ENCODE results near the gene TMEM61. TPM values are rescaled to one million over a fixed set of nuclear protein-coding genes. Genes with fewer than 3 reads are reported as not detected.
A peak's percentile ranks its signal among the peaks of the same experiment; 100 is the strongest.

Gene TMEM61
- total and polyA plus RNA-seq, 2 of the 8 experiments (the other 6 are each of a cell fraction or from before 2014, with no cell fraction given), result 0.54 to 1.4 TPM

DNA sequence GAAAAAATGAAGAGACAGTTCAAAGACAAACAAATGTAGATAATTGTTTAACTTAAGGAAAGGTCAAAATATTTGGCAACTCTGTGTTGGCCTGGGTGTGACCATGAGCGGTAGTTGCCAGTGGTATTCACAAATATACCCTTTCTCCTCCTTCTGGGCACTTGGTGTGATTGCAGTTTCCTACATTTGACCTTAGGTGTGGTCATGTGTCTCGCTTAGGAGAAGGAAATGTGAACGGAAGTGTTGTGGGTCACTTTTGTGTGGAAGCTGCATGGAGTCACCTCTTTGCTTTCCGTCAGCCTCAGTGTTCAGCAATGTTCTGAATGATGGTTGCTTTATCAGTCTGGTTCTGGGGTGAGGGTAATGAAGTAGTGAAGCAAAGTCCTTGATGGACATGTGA, 55.5 kb downstream of the TMEM61 start:
- H2AFZ ChIP-seq (ENCODE audit: low read length), result no peak overlapping the region
- WGBS, 2 experiments (ENCODE audit: extremely low coverage in 1 of 2, insufficient coverage in 1 of 2, insufficient read length in 1 of 2, insufficient replicate concordance in 2 of 2, low coverage in 1 of 2, low lambda C conversion rate in 2 of 2, missing lambda C conversion rate in 1 of 2), result 90% methylated on average over 4 of the region's 4 CpGs; no CpG with 5 or more reads in 1 of the 2 experiments
- FAIRE-seq (no peak), DNase-seq (ENCODE audit: low read depth in 1 of 2, low spot score in 2 of 2) (no peak)
- POLR2A ChIA-PET (ENCODE audit: partially characterized antibody), result no interaction called here
- H3K18ac ChIP-seq (ENCODE audit: extremely low read depth, low read length), result no peak overlapping the region
- no peak overlapping the region for H2BK15ac ChIP-seq (ENCODE audit: low read length)
- CTCF ChIA-PET (ENCODE audit: partially characterized antibody), result interaction anchor here (0.6 to 4.9 kb wide), 9 partner anchors 14 to 214 kb away, joined by 3 to 50 read pairs (median 4); no protein-coding TSS in a partner anchor
- no peak overlapping the region for H4K91ac ChIP-seq (replicated peaks; ENCODE audit: insufficient read length, low read length)
- H3K4me3 ChIP-seq (ENCODE audit: extremely low read depth in 1 of 4, insufficient read depth in 2 of 4, low read depth in 3 of 4, low read length in 4 of 4), result no peak overlapping the region
- H3K79me1 ChIP-seq (ENCODE audit: low read depth, low read length), result no peaks in the 10 kb centered on the region
- H3K27me3 ChIP-seq (replicated peaks in 1 of 4; ENCODE audit: control insufficient read depth in 3 of 4, extremely low read depth in 1 of 4, insufficient read depth in 3 of 4, low read length in 3 of 4), result peaks cover 9 to 34% (median 33%) of the 10 kb centered on the region in 4 experiments
- H3K9me3 ChIP-seq (ENCODE audit: insufficient read depth in 2 of 2, low read depth in 1 of 2, low read length in 1 of 2), result no peaks in the 10 kb centered on the region
- no peak overlapping the region for H2AK5ac ChIP-seq (ENCODE audit: low read depth, low read length)
- no peak overlapping the region for H3K23ac ChIP-seq (ENCODE audit: insufficient read length)
- no peak overlapping the region for H2BK12ac ChIP-seq (ENCODE audit: low read depth, low read length)
- no peak overlapping the region for H3K56ac ChIP-seq (replicated peaks; ENCODE audit: insufficient read length, low read depth, low read length)
- peaks cover 13% of the 10 kb centered on the region; the same call in 1 of the 2 replicates for H3K23me2 ChIP-seq (ENCODE audit: low read depth, low read length)
- H3K4ac ChIP-seq (replicated peaks; ENCODE audit: insufficient read length, low read depth, low read length), result no peak overlapping the region
- no peak overlapping the region for H2BK120ac ChIP-seq (replicated peaks; ENCODE audit: low read depth, low read length)
- H2BK20ac ChIP-seq (ENCODE audit: low read length), result no peak overlapping the region
- H4K20me1 ChIP-seq (replicated peaks in 1 of 2; ENCODE audit: control insufficient read depth in 1 of 2, insufficient read depth in 2 of 2, low read length in 2 of 2), result peaks cover 0 to 5% of the 10 kb centered on the region in 2 experiments
- no peak overlapping the region for H2BK5ac ChIP-seq (ENCODE audit: low read depth, low read length)
- H3K4me1 ChIP-seq (replicated peaks in 1 of 4; ENCODE audit: control insufficient read depth in 3 of 4, insufficient read depth in 4 of 4, low read length in 3 of 4), result peaks cover 0 to 13% (median 8%) of the 10 kb centered on the region in 4 experiments; a peak in 6 of 7 replicates
- peaks cover under 1% of the 10 kb centered on the region in 2 experiments; a peak in 2 of 4 replicates for H3K79me2 ChIP-seq (ENCODE audit: control insufficient read depth in 1 of 2, insufficient read depth in 2 of 2, low read length in 2 of 2)
- no peak overlapping the region for H4K8ac ChIP-seq (ENCODE audit: extremely low read depth, insufficient read depth, low read length)
- H3K14ac ChIP-seq (ENCODE audit: insufficient read length), result no peak overlapping the region
- no peaks in the 10 kb centered on the region for H3K36me3 ChIP-seq (ENCODE audit: control insufficient read depth in 2 of 4, insufficient read depth in 4 of 4, low read length in 3 of 4)
- no peak overlapping the region for H3K27ac ChIP-seq (ENCODE audit: low read depth, low read length)
- H3K9ac ChIP-seq (replicated peaks in 1 of 4; ENCODE audit: extremely low read depth in 1 of 4, low read depth in 3 of 4, low read length in 3 of 4), result no peak overlapping the region
- no peak overlapping the region for H4K5ac ChIP-seq (ENCODE audit: insufficient read length, low read depth, low read length)
- no peak overlapping the region for H3K4me2 ChIP-seq (ENCODE audit: insufficient read depth in 1 of 2, low read depth in 2 of 2, low read length in 2 of 2)
- TF ChIP-seq CHD2 (IDR thresholded peaks at IDR 0.05; ENCODE audit: low read length) (no peak), KDM1A (IDR thresholded peaks at IDR 0.05; ENCODE audit: borderline replicate concordance, low read length) (no peak), SAP30 (IDR thresholded peaks at IDR 0.05; ENCODE audit: insufficient read depth, insufficient replicate concordance, low read length) (no peak), RAD21 (IDR thresholded peaks at IDR 0.05 in 1 of 2, conservative IDR thresholded peaks at IDR 0.05 in 1 of 2; ENCODE audit: low read depth in 2 of 2, low read length in 2 of 2) (peak; percentile 15 to 32; a peak in 2 of 4 replicates), HDAC2 (IDR thresholded peaks at IDR 0.05; ENCODE audit: borderline replicate concordance in 1 of 2, low read depth in 2 of 2, low read length in 2 of 2) (no peak), EP300 (IDR thresholded peaks at IDR 0.05; ENCODE audit: borderline replicate concordance in 1 of 2, low read depth in 2 of 2, low read length in 2 of 2) (no peak), YY1 (IDR thresholded peaks at IDR 0.05; ENCODE audit: low read depth, low read length) (no peak)
- TF ChIP-seq, protein P1, sequence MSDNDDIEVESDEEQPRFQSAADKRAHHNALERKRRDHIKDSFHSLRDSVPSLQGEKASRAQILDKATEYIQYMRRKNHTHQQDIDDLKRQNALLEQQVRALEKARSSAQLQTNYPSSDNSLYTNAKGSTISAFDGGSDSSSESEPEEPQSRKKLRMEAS (IDR thresholded peaks at IDR 0.05), result no peak
- TF ChIP-seq, protein P2, sequence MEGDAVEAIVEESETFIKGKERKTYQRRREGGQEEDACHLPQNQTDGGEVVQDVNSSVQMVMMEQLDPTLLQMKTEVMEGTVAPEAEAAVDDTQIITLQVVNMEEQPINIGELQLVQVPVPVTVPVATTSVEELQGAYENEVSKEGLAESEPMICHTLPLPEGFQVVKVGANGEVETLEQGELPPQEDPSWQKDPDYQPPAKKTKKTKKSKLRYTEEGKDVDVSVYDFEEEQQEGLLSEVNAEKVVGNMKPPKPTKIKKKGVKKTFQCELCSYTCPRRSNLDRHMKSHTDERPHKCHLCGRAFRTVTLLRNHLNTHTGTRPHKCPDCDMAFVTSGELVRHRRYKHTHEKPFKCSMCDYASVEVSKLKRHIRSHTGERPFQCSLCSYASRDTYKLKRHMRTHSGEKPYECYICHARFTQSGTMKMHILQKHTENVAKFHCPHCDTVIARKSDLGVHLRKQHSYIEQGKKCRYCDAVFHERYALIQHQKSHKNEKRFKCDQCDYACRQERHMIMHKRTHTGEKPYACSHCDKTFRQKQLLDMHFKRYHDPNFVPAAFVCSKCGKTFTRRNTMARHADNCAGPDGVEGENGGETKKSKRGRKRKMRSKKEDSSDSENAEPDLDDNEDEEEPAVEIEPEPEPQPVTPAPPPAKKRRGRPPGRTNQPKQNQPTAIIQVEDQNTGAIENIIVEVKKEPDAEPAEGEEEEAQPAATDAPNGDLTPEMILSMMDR (IDR thresholded peaks at IDR 0.05; ENCODE audit: control extremely low read depth in 1 of 3, insufficient read depth in 1 of 3, low read depth in 1 of 3, low read length in 3 of 3), result peak in 2 of 3 experiments; percentile 29 to 36; a peak in 3 of 4 replicates

Measured in H1 (cell line).